DOHH2 (cell line): ENCODE results near the gene OSM.

ENCODE experiments used
- H3F3A ChIP-seq: fragments of 200-600 bp; sonication (generic), shearing (Covaris generic); 2 replicates; pipeline ENCODE4 v1.6.0; 2016; ENCODE audit warnings: antibody characterized with exemption, mild to moderate bottlenecking; ENCODE audit not compliant: control insufficient read depth, insufficient read depth
- H3K27ac ChIP-seq: fragments of 200-600 bp; sonication (generic); 2 replicates; pipeline ENCODE4 v1.5.1; 2014; ENCODE audit warnings: low read depth, mild to moderate bottlenecking, low read length, moderate library complexity
- H3K27me3 ChIP-seq: fragments of 200-600 bp; sonication (generic); 2 replicates; pipeline ENCODE4 v1.6.1; 2014; ENCODE audit warnings: mild to moderate bottlenecking, low read length, mixed read lengths; ENCODE audit not compliant: control insufficient read depth
- H3K36me3 ChIP-seq: fragments of 200-600 bp; sonication (generic); 2 replicates; pipeline ENCODE4 v1.6.1; 2014; ENCODE audit warnings: mild to moderate bottlenecking, low read length, moderate library complexity, mixed read lengths; ENCODE audit not compliant: control insufficient read depth
- H3K4me1 ChIP-seq: fragments of 200-600 bp; sonication (generic); 2 replicates; pipeline ENCODE4 v1.6.1; 2014; ENCODE audit warnings: mild to moderate bottlenecking, low read length, mixed read lengths; ENCODE audit not compliant: control insufficient read depth
- H3K4me2 ChIP-seq: fragments of 200-600 bp; sonication (generic); 2 replicates; pipeline ENCODE4 v1.6.0; 2014; ENCODE audit warnings: mild to moderate bottlenecking, low read length, moderate library complexity
- H3K4me3 ChIP-seq: fragments of 200-600 bp; sonication (generic); 2 replicates; pipeline ENCODE4 v1.5.1; 2014; ENCODE audit warnings: mild to moderate bottlenecking, low read length, mixed read lengths
- H3K79me2 ChIP-seq: fragments of 200-600 bp; sonication (generic); 2 replicates; pipeline ENCODE4 v1.6.1; 2014; ENCODE audit warnings: mild to moderate bottlenecking, low read length, mixed read lengths; ENCODE audit not compliant: control insufficient read depth
- H3K9me2 ChIP-seq: fragments of 200-600 bp; sonication (generic); replicated peaks from 2 replicates; pipeline ENCODE4 v1.6.1; 2014; ENCODE audit warnings: mild to moderate bottlenecking, low read length, mixed read lengths; ENCODE audit not compliant: control insufficient read depth
- H3K9me3 ChIP-seq: fragments of 200-600 bp; sonication (generic); 2 replicates; pipeline ENCODE4 v1.6.1; 2014; ENCODE audit warnings: antibody characterized with exemption, low read length, mixed read lengths; ENCODE audit not compliant: control insufficient read depth, insufficient read depth
- H4K20me1 ChIP-seq: fragments of 200-600 bp; sonication (generic); 2 replicates; pipeline ENCODE4 v1.6.0; 2014; ENCODE audit warnings: low read depth, mild to moderate bottlenecking, antibody characterized with exemption, low read length, moderate library complexity; ENCODE audit not compliant: control insufficient read depth, insufficient read depth
- CTCF ChIP-seq: fragments of 200-600 bp; sonication (generic); IDR thresholded peaks from one replicate; pipeline ENCODE4 v1.5.1; 2014; ENCODE audit warnings: antibody characterized with exemption, mild to moderate bottlenecking, low read depth, low read length; ENCODE audit not compliant: poor library complexity, severe bottlenecking
- EZH2phosphoT487 ChIP-seq: fragments of 200-600 bp; sonication (generic); IDR thresholded peaks from 2 replicates; pipeline ENCODE4 v1.6.1; 2017; ENCODE audit warnings: borderline replicate concordance, mild to moderate bottlenecking, antibody characterized with exemption, low read length, moderate library complexity, mixed read lengths

The OSM gene

GRCh38 chr22:30225220-30225927, 41.3 kb downstream of the OSM start:
- Histone ChIP-seq H3K27ac (no peak overlapping the region), H3K4me3 (no peak overlapping the region), H3K79me2 (no peaks in the 10 kb centered on the region), H3K9me2 (no peaks in the 10 kb centered on the region), H3K36me3 (no peaks in the 10 kb centered on the region), H3K9me3 (no peaks in the 10 kb centered on the region), H3K27me3 (peaks cover 27% of the 10 kb centered on the region), H4K20me1 (no peaks in the 10 kb centered on the region), H3K4me2 (no peak overlapping the region), H3F3A (no peaks in the 10 kb centered on the region), H3K4me1 (peaks cover 16% of the 10 kb centered on the region)
- no peak for TF ChIP-seq EZH2phosphoT487
- TF ChIP-seq CTCF: no peak

GRCh38 chr22:30224161-30224857, 42.3 kb downstream of the OSM start:
- H3K4me1 ChIP-seq: peaks cover 19% of the 10 kb centered on the region
- H3K4me2 ChIP-seq: no peak overlapping the region
- H3K27me3 ChIP-seq: peaks cover 33% of the 10 kb centered on the region

GRCh38 chr22:30223303-30223702, 43.3 kb downstream of the OSM start:
- Histone ChIP-seq H3F3A (no peaks in the 10 kb centered on the region), H3K36me3 (no peaks in the 10 kb centered on the region), H3K4me3 (no peak overlapping the region), H3K9me2 (no peaks in the 10 kb centered on the region), H3K4me1 (peaks cover 19% of the 10 kb centered on the region), H3K27me3 (peaks cover 33% of the 10 kb centered on the region), H3K4me2 (no peak overlapping the region), H3K79me2 (no peaks in the 10 kb centered on the region), H4K20me1 (no peaks in the 10 kb centered on the region), H3K27ac (no peak overlapping the region), H3K9me3 (no peaks in the 10 kb centered on the region)
- no peak for TF ChIP-seq EZH2phosphoT487
- TF ChIP-seq CTCF: no peak

More at GRCh38 chr22:30224161-30224857, 42.3 kb downstream of the OSM start:
- H3K9me2 ChIP-seq: no peaks in the 10 kb centered on the region
- no peaks in the 10 kb centered on the region for H3F3A ChIP-seq
- H3K79me2 ChIP-seq: no peaks in the 10 kb centered on the region
- H3K9me3 ChIP-seq: no peaks in the 10 kb centered on the region
- TF ChIP-seq EZH2phosphoT487: no peak
- TF ChIP-seq CTCF: no peak
- no peak overlapping the region for H3K4me3 ChIP-seq
- no peaks in the 10 kb centered on the region for H4K20me1 ChIP-seq
- H3K27ac ChIP-seq: no peak overlapping the region
- H3K36me3 ChIP-seq: no peaks in the 10 kb centered on the region
